Measurements from ENCODE around the gene PLA2G7.
"Not testable (repeated sequence)": the region's sequence is repeated elsewhere in the genome, so short reads cannot be mapped to it uniquely, and the experiment has no call there.

The PLA2G7 gene

DNA sequence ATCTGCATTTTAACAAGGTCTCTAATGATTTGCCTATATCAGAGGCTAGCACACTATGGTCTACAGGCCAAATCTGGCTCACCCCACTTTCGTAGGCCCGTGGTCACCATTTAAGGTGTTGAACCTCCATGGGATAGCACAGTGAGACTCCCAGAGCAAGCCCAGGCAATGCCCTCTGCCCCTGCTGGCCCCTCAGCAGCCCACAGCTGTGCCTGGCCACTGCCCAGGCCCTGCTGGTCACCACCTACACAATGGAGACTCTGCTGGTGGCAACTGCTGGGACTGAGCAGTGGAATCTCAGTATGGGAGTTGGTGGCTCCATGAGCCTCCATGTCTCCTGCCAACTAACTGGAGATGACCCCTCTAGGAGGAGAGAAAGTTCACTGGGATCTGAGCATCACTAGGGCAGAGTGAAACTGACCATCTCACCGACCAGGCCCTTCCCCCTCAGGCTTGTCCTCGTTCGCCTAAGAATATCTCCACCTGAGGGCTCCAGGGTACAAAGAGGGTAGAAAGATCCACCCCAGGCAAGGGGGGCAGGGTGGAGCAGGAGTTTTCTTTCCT, 13.8 kb upstream of the PLA2G7 start:
- no peak for DNase-seq (ENCODE audit: low read depth)

DNA sequence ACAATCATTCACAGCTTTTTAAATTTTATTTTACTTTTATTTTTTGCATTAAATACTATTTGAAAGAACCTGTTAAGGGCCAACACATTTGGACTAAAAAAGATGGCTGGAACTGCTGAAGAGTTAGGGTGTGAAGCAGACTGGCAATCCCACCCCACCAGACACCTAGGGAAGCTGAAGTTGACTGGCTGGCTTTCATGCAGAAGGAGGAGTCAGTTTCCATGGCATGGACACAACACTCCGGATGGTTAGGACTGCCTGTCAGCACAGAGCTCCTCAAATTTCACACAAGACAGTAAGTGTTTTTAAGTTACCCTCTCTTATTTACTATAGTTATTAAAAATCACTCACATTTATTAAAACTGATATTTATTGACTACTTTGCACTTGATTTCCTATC, 11.5 kb upstream of the PLA2G7 start, which contains the start of gene ANKRD66:
Gene ANKRD66, plus strand, starts transcription at position 238 of the 400 bp plus-strand sequence. CDS start 5,016 bp downstream, outside the sequence.
- DNase-seq (ENCODE audit: low read depth) = no peak

- no peak for DNase-seq (ENCODE audit: low read depth)
These were observed 10.8 kb upstream of the PLA2G7 start for GRCh38 chr6:46745973-46746372.

DNA sequence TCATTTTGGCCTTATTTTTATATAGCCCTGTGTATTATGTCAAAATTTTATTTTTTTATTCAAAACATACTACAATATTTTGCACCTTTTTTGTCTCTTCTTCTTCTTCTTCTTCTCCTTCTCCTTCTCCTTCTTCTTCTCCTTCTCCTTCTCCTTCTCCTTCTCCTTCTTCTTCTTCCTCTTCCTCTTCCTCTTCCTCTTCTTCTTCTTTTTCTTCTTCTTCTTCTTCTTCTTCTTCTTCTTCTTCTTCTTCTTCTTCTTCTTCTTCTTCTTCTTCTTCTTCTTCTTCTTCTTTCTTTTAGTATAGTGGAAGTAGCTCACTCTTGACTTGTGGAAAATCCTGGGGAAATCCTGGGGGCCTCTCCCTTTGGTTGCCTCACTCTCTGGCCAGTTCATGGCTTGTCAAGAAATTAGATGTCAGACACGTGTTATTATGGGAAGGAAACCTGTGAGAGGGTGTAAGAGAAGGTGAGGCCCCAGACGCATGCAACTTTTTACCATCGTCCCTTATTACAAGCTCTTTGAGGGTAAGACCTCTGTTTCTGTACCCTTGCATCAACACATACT, 9.1 kb upstream of the PLA2G7 start:
- DNase-seq (ENCODE audit: low read depth) = not testable (repeated sequence)

- no peak for DNase-seq (ENCODE audit: low read depth)
These were observed 8.4 kb upstream of the PLA2G7 start for GRCh38 chr6:46743425-46744158.

GRCh38 chr6:46741910-46742309, 6.7 kb upstream of the PLA2G7 start:
- DNase-seq (ENCODE audit: low read depth) = no peak

DNA sequence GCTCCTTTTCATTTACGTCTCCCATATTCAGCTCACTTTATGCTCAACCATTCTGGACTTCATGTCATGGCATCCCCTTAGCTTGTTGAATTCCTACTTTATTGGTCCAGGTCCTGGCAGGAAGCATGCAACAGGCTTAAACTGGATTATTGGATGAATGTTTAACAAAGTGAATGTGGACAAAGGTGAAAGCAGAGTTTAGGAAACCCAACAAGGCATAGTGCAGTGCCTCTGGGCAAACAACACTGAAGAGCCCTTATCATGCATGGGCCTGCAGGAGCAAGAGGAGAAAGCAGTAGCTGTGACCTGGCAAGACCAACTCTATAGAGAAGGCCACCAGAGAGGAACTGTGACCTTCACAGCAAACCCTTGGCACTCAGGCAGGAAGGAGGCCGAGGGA, 6.3 kb upstream of the PLA2G7 start:
- no peak for DNase-seq (ENCODE audit: low read depth)

DNA sequence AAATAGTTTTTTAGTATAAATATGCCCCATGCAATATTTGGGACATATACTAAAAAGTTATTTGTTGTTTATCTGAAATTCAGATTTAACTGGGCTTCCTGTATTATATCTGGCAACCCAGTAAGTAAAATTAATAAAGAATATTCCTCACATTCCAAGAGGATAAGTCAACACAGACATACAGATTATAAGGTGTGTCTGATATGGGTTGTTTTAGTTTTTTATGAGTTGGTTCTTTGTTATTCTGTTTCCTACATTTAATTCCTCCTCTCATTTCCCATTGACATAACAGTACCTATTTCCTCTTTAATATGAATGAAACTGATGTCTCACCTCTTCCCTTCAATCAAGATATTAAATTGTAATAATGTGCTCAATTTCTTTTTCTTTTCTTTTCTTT, 1.7 kb upstream of the PLA2G7 start:
- no peak for DNase-seq (ENCODE audit: low read depth)

GRCh38 chr6:46735720-46736031, 501 bp upstream of the PLA2G7 start:
- DNase-seq (ENCODE audit: low read depth) = no peak

DNA sequence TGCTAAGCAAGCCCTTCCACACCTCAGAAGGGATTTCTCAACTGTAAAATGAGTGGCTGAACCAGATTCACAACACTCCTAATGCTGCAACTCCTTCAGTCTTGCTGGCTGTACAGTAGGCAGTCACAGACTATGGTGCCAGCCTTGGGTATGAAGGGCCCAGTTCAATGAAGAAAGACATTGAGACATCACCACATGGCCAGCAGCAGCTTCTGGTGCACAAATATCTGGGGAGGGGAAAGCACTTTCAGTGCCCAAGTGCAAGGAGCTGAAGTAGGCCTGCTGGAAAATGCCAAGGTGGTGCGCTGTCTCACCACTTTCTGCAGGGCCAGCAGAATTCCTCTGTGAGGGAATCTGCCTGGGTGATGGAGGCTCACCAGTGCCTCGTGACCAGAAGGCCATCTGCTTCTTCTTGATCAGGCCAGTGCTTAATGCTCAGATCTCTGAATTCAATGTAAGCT, 1.8 kb downstream of the PLA2G7 start:
- no peak for DNase-seq (ENCODE audit: low read depth)

DNA sequence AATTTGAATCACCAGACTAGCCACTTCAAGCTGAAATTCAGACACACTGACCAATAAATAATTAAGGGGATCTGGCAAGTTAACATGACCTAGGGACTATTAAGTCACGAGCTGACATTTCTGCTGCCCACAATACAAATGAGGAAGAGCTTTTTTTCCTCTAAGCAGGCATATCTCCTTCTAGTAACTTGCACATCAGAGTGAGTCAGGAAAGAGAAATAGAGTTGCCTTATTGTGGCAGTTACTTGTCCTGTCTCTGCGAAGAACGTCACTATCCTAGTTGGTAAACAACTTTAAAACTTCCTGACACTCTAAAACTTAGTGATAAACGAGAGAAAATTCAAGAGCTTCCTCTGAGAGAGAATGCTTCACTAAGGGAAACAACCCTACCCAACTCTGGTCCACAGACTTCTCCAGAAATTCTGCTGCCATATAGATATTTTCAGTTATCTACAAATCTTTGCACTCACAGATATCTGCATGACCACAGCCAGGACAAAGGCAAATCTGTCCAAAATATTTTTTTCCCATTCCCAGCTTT, 4.2 kb downstream of the PLA2G7 start:
- DNase-seq (ENCODE audit: low read depth) = no peak

GRCh38 chr6:46729787-46730326, 5.3 kb downstream of the PLA2G7 start:
- no peak for DNase-seq (ENCODE audit: low read depth)

- no peak for DNase-seq (ENCODE audit: low read depth)
These were observed 14.8 kb downstream of the PLA2G7 start for GRCh38 chr6:46720401-46720800.

GRCh38 chr6:46719099-46719498, 16.1 kb downstream of the PLA2G7 start:
- DNase-seq (ENCODE audit: low read depth) = no peak

- DNase-seq (ENCODE audit: low read depth) = no peak
These were observed 20.0 kb downstream of the PLA2G7 start for GRCh38 chr6:46715141-46715540.

- DNase-seq (ENCODE audit: low read depth) = no peak
These were observed 23.7 kb downstream of the PLA2G7 start for GRCh38 chr6:46711491-46711890.

DNA sequence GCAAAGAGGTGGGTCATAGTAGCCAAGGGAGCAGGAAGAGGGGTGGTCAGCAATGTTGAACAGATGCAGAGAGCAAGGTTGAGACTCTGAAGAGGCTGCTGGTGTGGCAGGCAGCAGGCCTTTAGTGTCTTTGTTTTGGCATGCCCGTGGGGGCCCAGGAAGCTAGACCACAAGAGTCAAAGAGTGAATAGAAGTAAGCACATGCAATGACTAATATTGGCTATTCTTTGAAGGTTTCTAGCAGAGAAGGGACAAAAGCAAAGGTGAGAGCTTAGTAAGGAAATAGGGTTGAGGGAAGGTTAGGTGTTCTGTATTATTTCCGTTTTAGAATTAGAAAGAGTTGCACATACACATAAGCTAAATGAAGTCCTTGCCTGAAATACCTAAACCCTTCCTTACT, 28.7 kb downstream of the PLA2G7 start:
- no peak for DNase-seq (ENCODE audit: low read depth)

- no peak for DNase-seq (ENCODE audit: low read depth)
These were observed 30.6 kb downstream of the PLA2G7 start for GRCh38 chr6:46704562-46704961.

GRCh38 chr6:46699970-46700369, 35.2 kb downstream of the PLA2G7 start:
- DNase-seq (ENCODE audit: low read depth) = no peak

- no peak for DNase-seq (ENCODE audit: low read depth)
These were observed 44.2 kb downstream of the PLA2G7 start for GRCh38 chr6:46690911-46691451.

DNA sequence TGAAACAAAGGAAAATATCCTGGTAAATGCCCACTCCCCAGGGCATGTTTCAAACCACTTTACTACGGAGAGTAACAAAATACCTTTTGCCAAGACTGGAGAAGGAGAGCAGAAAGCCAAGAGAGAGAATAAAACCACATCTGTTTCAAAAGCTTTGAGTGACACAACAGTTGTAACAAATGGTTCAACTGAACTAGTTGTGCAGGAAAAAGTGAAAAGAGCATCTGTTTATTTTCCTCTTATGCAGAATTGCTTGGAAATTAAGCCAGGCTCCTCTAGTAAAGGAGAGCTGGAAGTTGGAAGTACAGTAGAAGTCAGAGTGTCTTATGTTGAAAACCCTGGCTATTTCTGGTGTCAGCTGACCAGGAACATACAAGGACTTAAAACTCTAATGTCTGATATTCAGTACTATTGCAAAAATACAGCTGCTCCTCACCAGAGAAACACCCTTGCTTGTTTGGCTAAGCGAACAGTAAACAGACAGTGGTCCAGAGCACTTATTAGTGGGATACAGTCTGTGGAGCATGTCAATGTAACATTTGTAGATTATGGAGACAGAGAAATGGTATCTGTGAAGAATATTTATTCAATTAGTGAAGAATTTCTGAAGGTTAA, 44.9 kb downstream of the PLA2G7 start:
- DNase-seq (ENCODE audit: low read depth) = no peak

GRCh38 chr6:46689657-46690056, 45.5 kb downstream of the PLA2G7 start:
- DNase-seq (ENCODE audit: low read depth) = no peak
